GM12874 (cell line): ENCODE measurements around the gene CFAP45.

Experiments
- CTCF ChIP-seq: IDR thresholded peaks from 2 replicates; pipeline ENCODE4 v1.5.1; 2011; ENCODE audit warnings: low read depth, mild to moderate bottlenecking, control low read depth, low read length, moderate library complexity; ENCODE audit not compliant: insufficient read depth

The CFAP45 gene

GRCh38 chr1:159864262-159864661 lies 35.7 kb downstream of the CFAP45 start:
- TF ChIP-seq CTCF: no peak

DNA sequence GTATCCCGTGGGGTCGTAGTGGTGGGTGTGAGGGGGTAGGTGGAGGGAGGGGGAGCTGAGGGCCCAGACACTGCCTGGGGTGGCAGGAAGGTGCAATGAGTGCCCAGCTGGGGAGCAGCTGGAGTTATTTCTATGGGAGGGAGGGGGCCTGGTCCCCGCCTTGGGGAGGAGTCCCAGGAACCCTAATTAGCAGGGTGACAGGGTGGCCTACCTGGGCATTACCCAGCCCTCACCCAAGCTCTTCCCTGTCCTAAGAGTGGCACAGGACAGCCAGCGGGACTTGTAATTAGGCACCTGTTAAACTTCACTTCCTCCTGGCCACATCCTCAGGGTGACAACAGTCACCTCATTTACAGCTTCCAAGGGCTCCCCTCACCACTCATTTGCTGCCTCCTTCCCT lies 37.4 kb downstream of the CFAP45 start, which contains the start of gene VSIG8:
Gene VSIG8, minus strand, starts transcription at position 101 of the 400 bp plus-strand sequence. CDS start 136 bp downstream, outside the sequence.
- no peak for TF ChIP-seq CTCF

GRCh38 chr1:159862031-159862430 lies 37.9 kb downstream of the CFAP45 start:
- TF ChIP-seq CTCF: no peak

DNA sequence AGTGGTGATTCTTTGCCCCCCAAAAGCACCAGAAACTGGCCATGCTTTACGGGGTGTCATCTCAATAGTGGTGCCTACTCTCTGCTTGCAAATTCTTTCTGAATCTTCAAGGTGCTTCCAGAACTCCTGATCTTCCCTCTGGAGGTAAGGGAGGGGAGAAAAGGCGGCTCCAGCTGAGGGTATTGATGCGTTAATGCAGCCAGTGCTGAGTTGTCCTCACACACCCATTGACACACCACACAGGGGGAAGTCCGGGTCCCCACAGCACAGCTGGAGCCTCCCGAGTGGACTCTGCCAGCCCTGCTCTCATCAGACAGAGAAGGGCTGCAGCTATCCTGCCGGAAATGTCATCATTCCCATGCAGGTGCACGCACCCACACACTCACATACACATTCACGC lies 38.7 kb downstream of the CFAP45 start:
- no peak for TF ChIP-seq CTCF

- no peak for TF ChIP-seq CTCF
Observed at GRCh38 chr1:159860456-159860855, 39.5 kb downstream of the CFAP45 start.

DNA sequence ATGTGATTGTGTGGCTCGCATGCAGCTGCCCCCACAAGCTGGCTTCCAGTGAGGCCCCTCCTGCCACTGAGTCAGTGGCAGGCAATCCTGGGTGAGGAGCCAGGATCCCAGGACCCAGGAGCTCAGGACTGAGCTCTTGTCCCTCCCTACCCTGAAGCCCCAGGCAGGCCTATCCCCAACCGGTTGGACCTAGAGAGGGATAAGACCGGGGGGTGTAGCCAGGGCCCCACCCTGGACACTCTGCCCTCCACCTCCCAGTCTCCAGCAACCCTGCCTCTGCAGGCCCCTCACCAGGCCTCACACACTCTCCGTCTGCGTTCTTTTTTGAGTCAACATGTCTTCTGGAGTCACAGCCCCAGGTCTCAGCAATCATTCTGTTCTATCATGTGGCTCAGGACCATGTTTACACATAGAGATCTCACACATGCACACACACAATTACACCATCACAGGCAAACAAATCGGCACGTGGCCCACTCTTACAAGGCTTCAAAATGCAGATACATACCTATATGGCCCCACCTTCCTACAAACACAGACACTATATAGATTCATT lies 40.1 kb downstream of the CFAP45 start:
- TF ChIP-seq CTCF: no peak

- TF ChIP-seq CTCF: no peak
Observed at GRCh38 chr1:159857889-159858288, 42.1 kb downstream of the CFAP45 start.

DNA sequence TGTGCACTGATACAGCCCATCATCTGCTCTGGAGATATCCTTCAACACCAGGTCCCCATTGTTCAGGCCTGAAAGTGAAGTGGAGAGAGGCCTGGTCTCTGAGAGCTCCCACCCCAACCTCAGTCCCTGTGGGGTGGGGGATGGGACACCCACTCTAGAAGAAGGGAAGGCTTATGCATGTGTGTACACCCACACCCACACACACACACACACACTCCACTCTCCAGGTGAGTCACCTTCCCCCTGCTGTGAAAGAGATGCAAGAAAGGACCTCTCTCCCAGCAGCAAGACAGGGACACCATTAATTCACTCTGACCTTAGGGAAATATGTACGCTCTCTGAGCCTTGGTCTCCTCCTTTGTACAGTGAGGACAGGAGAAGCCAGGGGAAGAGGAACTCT lies 43.4 kb downstream of the CFAP45 start:
- TF ChIP-seq CTCF: no peak
